ENCODE measurements around the gene GRIA3.

Gene GRIA3

GRCh38 chrX:123442764-123443163, 258.7 kb downstream of the GRIA3 start:
- no peak overlapping the region for H3K9ac ChIP-seq (ENCODE audit: low read length)
- no peak overlapping the region for H3K4me2 ChIP-seq (ENCODE audit: low read length)
- H3K36me3 ChIP-seq (ENCODE audit: insufficient read depth, low read length): no peaks in the 10 kb centered on the region
- no peak overlapping the region for H3K4me3 ChIP-seq (ENCODE audit: low read depth, low read length, poor library complexity, severe bottlenecking)
- H3F3A ChIP-seq (ENCODE audit: insufficient read depth, low read length): no peaks in the 10 kb centered on the region
- H3K27ac ChIP-seq (ENCODE audit: low read depth, low read length, poor library complexity, severe bottlenecking): no peak overlapping the region
- H3K9me3 ChIP-seq (ENCODE audit: low read length): no peaks in the 10 kb centered on the region
- no peaks in the 10 kb centered on the region for H4K20me1 ChIP-seq (ENCODE audit: insufficient read depth, low read length)
- H3K9me2 ChIP-seq (ENCODE audit: low read depth, low read length): no peaks in the 10 kb centered on the region
- H3K27me3 ChIP-seq (ENCODE audit: insufficient read depth, low read length): no peaks in the 10 kb centered on the region
- no peak overlapping the region for H2AFZ ChIP-seq (ENCODE audit: low read length)
- TF ChIP-seq EZH2 (IDR thresholded peaks at IDR 0.05; ENCODE audit: borderline replicate concordance, low read length) (no peak), CTCF (IDR thresholded peaks at IDR 0.05; ENCODE audit: low read length) (no peak)
- H3K79me2 ChIP-seq (ENCODE audit: insufficient read depth, low read length): no peaks in the 10 kb centered on the region
- no peaks in the 10 kb centered on the region for H3K4me1 ChIP-seq (ENCODE audit: insufficient read depth, low read length, severe bottlenecking)

GRCh38 chrX:123447506-123447905, 263.4 kb downstream of the GRIA3 start:
- no peaks in the 10 kb centered on the region for H3K27me3 ChIP-seq (ENCODE audit: insufficient read depth, low read length)

GRCh38 chrX:123449335-123449734, 265.3 kb downstream of the GRIA3 start:
- Histone ChIP-seq H3K27me3 (ENCODE audit: insufficient read depth, low read length) (no peaks in the 10 kb centered on the region), H3K9me2 (ENCODE audit: low read depth, low read length) (no peaks in the 10 kb centered on the region), H4K20me1 (ENCODE audit: insufficient read depth, low read length) (no peaks in the 10 kb centered on the region), H3K9me3 (ENCODE audit: low read length) (no peaks in the 10 kb centered on the region), H2AFZ (ENCODE audit: low read length) (no peak overlapping the region), H3F3A (ENCODE audit: insufficient read depth, low read length) (no peaks in the 10 kb centered on the region), H3K4me1 (ENCODE audit: insufficient read depth, low read length, severe bottlenecking) (no peaks in the 10 kb centered on the region), H3K4me3 (ENCODE audit: low read depth, low read length, poor library complexity, severe bottlenecking) (no peak overlapping the region), H3K27ac (ENCODE audit: low read depth, low read length, poor library complexity, severe bottlenecking) (no peak overlapping the region), H3K36me3 (ENCODE audit: insufficient read depth, low read length) (no peaks in the 10 kb centered on the region), H3K79me2 (ENCODE audit: insufficient read depth, low read length) (no peaks in the 10 kb centered on the region), H3K4me2 (ENCODE audit: low read length) (no peak overlapping the region), H3K9ac (ENCODE audit: low read length) (no peak overlapping the region)
- TF ChIP-seq EZH2 (IDR thresholded peaks at IDR 0.05; ENCODE audit: borderline replicate concordance, low read length) (no peak), CTCF (IDR thresholded peaks at IDR 0.05; ENCODE audit: low read length) (no peak)

More at GRCh38 chrX:123447506-123447905, 263.4 kb downstream of the GRIA3 start:
- H3K4me1 ChIP-seq (ENCODE audit: insufficient read depth, low read length, severe bottlenecking): no peaks in the 10 kb centered on the region
- no peak overlapping the region for H3K4me3 ChIP-seq (ENCODE audit: low read depth, low read length, poor library complexity, severe bottlenecking)
- H3F3A ChIP-seq (ENCODE audit: insufficient read depth, low read length): no peaks in the 10 kb centered on the region
- H3K9me3 ChIP-seq (ENCODE audit: low read length): no peaks in the 10 kb centered on the region
- no peak for TF ChIP-seq EZH2 (IDR thresholded peaks at IDR 0.05; ENCODE audit: borderline replicate concordance, low read length)
- no peak for TF ChIP-seq CTCF (IDR thresholded peaks at IDR 0.05; ENCODE audit: low read length)
- no peaks in the 10 kb centered on the region for H3K79me2 ChIP-seq (ENCODE audit: insufficient read depth, low read length)
- no peak overlapping the region for H2AFZ ChIP-seq (ENCODE audit: low read length)
- H3K36me3 ChIP-seq (ENCODE audit: insufficient read depth, low read length): no peaks in the 10 kb centered on the region
- no peak overlapping the region for H3K4me2 ChIP-seq (ENCODE audit: low read length)
- no peaks in the 10 kb centered on the region for H3K9me2 ChIP-seq (ENCODE audit: low read depth, low read length)
- H3K27ac ChIP-seq (ENCODE audit: low read depth, low read length, poor library complexity, severe bottlenecking): no peak overlapping the region
- no peak overlapping the region for H3K9ac ChIP-seq (ENCODE audit: low read length)
- no peaks in the 10 kb centered on the region for H4K20me1 ChIP-seq (ENCODE audit: insufficient read depth, low read length)
